GM19395 (cell line): ENCODE measurements around the gene NTRK2.

Experiments
- ATAC-seq: cut with Tn5 transposase; IDR thresholded peaks from one replicate; pipeline ENCODE4 v1.9.1; 2021; ENCODE audit warnings: mild to moderate bottlenecking, moderate library complexity; ENCODE audit not compliant: unreplicated experiment

NTRK2 gene

DNA sequence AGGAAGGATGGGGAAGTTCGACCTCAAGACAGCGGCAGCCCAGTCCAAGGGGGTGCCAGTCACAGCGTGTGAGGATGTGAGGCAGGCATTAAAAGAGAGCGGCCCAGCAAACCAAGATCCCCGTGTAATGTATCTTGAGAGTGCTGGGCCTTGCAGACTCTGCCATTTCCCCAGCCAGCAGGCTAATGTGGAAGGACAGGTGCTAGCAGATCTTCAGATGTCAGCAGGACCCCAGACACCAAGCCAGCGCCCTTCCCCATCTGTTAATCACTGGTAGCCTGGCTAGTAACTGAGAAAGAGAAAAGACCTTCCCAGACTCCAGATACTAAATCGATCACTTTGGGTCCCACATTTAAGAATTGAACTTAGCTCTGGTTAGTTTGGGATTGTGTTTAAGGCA is 62.2 kb downstream of the NTRK2 start:
- no peak for ATAC-seq

- ATAC-seq = no peak
Observed at GRCh38 chr9:84736081-84736480, 66.6 kb downstream of the NTRK2 start.

DNA sequence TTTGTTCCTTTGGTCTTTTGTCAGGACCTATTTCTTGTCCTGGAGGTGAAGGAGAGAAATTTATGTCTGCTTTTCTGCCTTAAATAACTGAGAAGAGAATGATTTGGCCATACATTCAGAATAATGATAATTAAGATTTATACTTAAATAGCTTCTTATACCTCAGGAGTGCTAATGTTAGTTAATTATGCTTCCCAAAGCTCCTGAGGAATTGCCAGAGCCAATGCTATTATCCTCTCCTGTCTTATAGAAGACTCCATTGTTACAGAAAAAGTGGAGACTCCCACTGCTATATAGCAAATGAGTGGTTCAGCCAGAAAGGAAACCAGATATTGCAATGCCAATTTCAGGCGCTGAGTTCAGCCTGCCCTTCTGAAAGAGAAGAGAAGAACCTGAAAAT is 67.0 kb downstream of the NTRK2 start:
- no peak for ATAC-seq

DNA sequence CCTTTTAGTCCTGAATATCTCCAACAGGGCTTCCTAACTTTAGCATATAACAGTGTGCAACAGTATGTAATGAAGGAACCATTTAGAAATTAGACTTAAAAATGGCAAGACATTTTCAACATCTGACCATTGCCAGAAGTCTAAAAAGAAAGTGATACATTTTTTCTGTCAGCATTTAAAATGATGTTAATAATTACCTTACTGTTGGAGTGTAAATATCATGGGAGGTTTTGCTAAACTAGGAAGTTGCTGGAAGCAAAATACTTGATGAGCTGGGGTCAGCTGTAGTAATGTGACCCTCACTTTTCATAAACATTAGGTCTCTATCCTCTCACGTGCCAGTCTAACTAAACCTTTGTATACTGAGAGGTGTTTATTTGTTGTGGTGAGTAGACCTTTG is 68.8 kb downstream of the NTRK2 start:
- no peak for ATAC-seq

DNA sequence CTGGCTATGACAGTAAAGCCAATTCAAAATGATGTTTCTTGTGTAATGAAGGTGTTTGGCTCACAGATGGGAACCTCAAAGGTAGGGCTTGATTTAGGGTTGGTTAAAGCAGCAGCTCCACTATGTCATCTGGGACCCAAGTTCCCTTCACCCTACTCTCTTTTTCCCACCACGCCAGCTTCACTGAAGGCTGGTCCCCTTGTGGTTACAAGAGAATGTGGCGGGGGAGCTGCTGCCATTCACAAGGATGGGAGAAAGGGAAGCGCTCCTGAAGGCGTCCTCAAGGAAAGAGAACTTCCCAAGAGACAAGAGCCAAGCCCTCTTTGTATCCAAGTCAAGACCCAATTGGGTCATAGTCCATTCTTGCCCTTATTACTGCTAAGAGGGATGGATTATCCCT is 72.7 kb downstream of the NTRK2 start:
- ATAC-seq = no peak

DNA sequence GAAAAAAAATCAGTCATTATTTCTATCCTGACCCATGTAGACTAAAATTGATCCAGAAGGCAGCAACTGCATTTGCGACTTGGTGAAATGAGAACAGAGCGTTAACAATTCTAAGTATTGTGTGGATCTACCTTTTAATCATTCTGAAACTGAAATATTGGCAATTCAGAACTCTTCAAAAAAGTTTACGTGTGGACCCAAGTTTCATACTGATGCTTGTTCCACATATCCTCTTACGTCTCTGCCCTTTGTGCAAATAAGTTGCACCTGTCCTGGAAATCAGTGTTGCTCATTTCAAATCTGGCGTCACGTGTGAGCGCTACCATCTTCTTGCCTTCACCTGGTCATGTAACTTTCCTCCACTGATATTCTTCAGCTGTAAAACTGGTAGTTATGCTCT is 74.7 kb downstream of the NTRK2 start:
- ATAC-seq = peak; percentile 57

- no peak for ATAC-seq
Observed at GRCh38 chr9:84744726-84745125, 75.2 kb downstream of the NTRK2 start.

- peak; percentile 61 for ATAC-seq
Observed at GRCh38 chr9:84748112-84748511, 78.6 kb downstream of the NTRK2 start.

GRCh38 chr9:84750152-84750865 is 80.8 kb downstream of the NTRK2 start:
- ATAC-seq = no peak

DNA sequence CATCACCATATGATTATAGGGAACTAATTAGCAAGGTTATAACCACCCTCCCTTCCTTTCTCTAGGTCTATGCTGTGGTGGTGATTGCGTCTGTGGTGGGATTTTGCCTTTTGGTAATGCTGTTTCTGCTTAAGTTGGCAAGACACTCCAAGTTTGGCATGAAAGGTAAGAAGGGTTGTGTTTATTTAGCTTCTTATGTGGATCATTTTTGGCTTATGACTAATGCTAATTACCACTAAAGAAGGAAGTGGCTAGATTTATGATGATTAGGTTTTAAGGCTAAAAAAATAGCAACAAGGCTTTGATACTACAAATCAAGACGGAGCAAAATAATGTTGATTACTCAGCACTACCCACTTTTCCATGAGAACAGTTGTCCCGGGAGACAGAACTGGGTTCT is 82.4 kb downstream of the NTRK2 start:
- no peak for ATAC-seq

- no peak for ATAC-seq
Observed at GRCh38 chr9:84754461-84754860, 84.9 kb downstream of the NTRK2 start.

DNA sequence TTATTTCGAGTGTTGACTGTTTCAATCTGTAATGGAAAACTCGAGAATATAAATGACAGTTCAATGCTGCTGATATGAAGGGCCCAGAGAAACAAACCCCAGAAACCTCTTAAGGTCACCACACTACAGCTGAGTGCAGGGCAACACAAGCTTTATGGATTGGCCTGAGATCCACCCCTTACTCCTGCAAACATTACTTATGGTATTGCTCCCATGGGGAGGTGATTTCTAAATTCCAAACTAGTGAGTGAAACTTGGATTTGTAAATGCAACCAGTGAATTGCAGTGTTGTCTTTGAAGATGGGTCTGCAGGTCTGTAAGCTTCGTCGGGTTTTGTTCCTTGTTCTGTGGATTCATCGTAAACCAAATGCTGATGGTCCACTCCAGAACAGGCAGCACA is 85.4 kb downstream of the NTRK2 start:
- ATAC-seq = no peak

DNA sequence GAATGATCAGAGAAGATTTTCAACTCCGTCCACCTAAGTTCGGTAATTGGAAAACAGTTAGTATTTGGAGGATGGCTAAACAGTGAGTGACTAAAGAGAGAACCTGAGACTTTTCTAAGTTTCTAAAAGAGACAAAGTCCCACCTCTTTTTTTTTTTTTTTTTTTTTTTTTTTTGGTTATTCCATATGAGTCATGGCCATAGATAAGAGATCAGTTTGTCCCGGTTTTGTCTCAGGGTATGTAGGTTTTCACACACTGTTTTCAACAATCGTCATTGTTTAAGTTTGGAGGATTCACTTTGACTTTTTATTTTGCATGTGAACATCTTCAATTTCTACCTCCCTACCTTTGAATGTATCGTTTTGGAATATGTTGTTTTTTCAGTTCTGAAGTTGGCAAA is 85.9 kb downstream of the NTRK2 start:
- no peak for ATAC-seq

GRCh38 chr9:84756171-84756570 is 86.6 kb downstream of the NTRK2 start:
- no peak for ATAC-seq

DNA sequence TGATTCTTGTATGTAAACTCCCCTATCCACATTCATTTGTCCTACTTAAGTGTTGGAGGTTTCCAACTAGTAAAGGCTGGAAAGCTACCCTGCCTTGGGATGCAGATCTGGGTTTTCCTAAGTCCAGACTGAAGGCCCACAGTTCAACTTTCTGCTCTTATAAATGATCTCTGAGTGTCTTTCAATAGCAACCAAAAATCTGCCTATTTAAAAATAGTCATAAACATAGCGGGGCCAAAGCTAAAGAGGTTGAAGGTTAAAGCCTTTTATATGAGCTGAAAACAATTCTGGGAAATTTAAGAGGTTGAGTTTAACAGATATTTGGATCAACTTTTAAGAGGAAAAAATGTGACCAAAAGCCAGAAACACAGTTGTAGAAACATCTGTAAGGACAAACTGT is 87.2 kb downstream of the NTRK2 start:
- no peak for ATAC-seq

GRCh38 chr9:84758817-84759216 is 89.3 kb downstream of the NTRK2 start:
- peak; percentile 19 for ATAC-seq

DNA sequence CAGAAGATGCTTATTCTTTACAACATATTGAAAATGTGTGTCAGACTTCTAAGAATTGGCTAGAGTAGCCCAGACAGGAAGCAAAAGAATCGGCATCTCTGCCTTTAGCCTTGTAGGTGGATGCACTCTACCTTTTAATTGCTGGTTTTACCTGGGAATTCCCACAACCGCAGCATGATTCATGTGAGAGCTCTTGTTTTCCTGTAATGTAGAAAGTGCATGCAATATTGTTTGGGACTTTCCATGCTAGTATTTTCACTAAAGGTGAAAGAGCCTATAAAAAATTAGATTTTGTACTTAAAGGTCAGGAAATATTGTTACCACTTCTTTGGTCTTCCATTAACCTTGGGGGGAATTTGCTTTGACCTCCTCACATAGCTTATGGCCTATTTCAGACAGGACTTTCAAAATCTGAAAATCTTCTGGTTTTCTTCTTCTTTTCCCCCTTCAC is 89.8 kb downstream of the NTRK2 start:
- peak; percentile 62 for ATAC-seq

GRCh38 chr9:84759804-84760203 is 90.3 kb downstream of the NTRK2 start:
- ATAC-seq = no peak

GRCh38 chr9:84761137-84761808 is 91.7 kb downstream of the NTRK2 start:
- ATAC-seq = no peak

GRCh38 chr9:84772511-84772910 is 103.0 kb downstream of the NTRK2 start:
- no peak for ATAC-seq

DNA sequence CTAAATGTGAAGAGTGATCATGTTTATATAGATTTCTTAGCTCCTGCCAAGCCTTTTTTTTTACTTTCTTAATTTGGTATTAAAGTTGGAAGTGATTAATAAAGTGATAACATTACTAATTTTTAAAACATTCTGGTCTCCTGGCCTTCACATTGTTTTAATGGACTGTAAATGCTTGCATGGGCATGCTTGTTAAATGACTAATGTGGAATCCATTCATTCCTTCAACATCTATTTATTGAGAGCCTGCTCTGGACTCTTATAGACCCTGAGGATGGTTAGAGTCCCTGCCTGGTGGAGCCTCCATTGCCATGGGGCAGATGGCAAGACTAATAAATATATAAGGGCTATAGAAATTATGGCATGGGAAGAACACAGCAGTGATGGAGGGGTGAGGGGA is 103.5 kb downstream of the NTRK2 start:
- ATAC-seq = no peak

GRCh38 chr9:84775056-84775643 is 105.6 kb downstream of the NTRK2 start:
- no peak for ATAC-seq
